Measurements from ENCODE around the gene ORM2.

DNA sequence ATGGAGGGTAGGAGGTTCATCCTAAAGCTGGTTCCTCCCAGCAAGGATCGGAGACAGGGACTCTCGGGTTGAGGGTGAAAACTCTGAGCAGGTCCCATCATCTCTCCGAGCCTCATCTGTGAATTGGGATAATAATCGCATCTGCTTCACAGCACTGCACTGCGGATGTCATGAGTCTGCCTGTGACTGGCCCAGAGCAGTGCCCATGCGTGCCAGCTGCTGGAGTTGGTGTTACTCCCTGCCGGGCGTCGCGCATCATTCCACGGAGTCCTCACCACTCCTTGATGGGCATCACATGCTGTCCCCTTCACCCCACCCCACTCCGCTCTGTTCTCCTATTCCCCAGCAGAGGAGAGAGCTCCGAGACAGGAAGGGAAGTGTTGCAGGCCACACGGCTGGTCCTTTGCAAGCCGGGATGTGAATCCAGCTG is 41.9 kb upstream of the ORM2 start:
- no peak for TF ChIP-seq POLR2A (IDR thresholded peaks at IDR 0.05)
- TF ChIP-seq EP300 (IDR thresholded peaks at IDR 0.05) = no peak
- TF ChIP-seq, protein P1, sequence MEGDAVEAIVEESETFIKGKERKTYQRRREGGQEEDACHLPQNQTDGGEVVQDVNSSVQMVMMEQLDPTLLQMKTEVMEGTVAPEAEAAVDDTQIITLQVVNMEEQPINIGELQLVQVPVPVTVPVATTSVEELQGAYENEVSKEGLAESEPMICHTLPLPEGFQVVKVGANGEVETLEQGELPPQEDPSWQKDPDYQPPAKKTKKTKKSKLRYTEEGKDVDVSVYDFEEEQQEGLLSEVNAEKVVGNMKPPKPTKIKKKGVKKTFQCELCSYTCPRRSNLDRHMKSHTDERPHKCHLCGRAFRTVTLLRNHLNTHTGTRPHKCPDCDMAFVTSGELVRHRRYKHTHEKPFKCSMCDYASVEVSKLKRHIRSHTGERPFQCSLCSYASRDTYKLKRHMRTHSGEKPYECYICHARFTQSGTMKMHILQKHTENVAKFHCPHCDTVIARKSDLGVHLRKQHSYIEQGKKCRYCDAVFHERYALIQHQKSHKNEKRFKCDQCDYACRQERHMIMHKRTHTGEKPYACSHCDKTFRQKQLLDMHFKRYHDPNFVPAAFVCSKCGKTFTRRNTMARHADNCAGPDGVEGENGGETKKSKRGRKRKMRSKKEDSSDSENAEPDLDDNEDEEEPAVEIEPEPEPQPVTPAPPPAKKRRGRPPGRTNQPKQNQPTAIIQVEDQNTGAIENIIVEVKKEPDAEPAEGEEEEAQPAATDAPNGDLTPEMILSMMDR (IDR thresholded peaks at IDR 0.05) = no peak

Measured in suprapubic skin (tissue), 3 donors.